DOHH2 (cell line): ENCODE measurements around the gene ELAVL3.

Source experiments
- H3F3A ChIP-seq: fragments of 200-600 bp; sonication (generic), shearing (Covaris generic); 2 replicates; pipeline ENCODE4 v1.6.0; 2016; ENCODE audit warnings: antibody characterized with exemption, mild to moderate bottlenecking; ENCODE audit not compliant: control insufficient read depth, insufficient read depth
- H3K27ac ChIP-seq: fragments of 200-600 bp; sonication (generic); 2 replicates; pipeline ENCODE4 v1.5.1; 2014; ENCODE audit warnings: low read depth, mild to moderate bottlenecking, low read length, moderate library complexity
- H3K27me3 ChIP-seq: fragments of 200-600 bp; sonication (generic); 2 replicates; pipeline ENCODE4 v1.6.1; 2014; ENCODE audit warnings: mild to moderate bottlenecking, low read length, mixed read lengths; ENCODE audit not compliant: control insufficient read depth
- H3K36me3 ChIP-seq: fragments of 200-600 bp; sonication (generic); 2 replicates; pipeline ENCODE4 v1.6.1; 2014; ENCODE audit warnings: mild to moderate bottlenecking, low read length, moderate library complexity, mixed read lengths; ENCODE audit not compliant: control insufficient read depth
- H3K4me1 ChIP-seq: fragments of 200-600 bp; sonication (generic); 2 replicates; pipeline ENCODE4 v1.6.1; 2014; ENCODE audit warnings: mild to moderate bottlenecking, low read length, mixed read lengths; ENCODE audit not compliant: control insufficient read depth
- H3K4me2 ChIP-seq: fragments of 200-600 bp; sonication (generic); 2 replicates; pipeline ENCODE4 v1.6.0; 2014; ENCODE audit warnings: mild to moderate bottlenecking, low read length, moderate library complexity
- H3K4me3 ChIP-seq: fragments of 200-600 bp; sonication (generic); 2 replicates; pipeline ENCODE4 v1.5.1; 2014; ENCODE audit warnings: mild to moderate bottlenecking, low read length, mixed read lengths
- H3K79me2 ChIP-seq: fragments of 200-600 bp; sonication (generic); 2 replicates; pipeline ENCODE4 v1.6.1; 2014; ENCODE audit warnings: mild to moderate bottlenecking, low read length, mixed read lengths; ENCODE audit not compliant: control insufficient read depth
- H3K9me2 ChIP-seq: fragments of 200-600 bp; sonication (generic); replicated peaks from 2 replicates; pipeline ENCODE4 v1.6.1; 2014; ENCODE audit warnings: mild to moderate bottlenecking, low read length, mixed read lengths; ENCODE audit not compliant: control insufficient read depth
- H3K9me3 ChIP-seq: fragments of 200-600 bp; sonication (generic); 2 replicates; pipeline ENCODE4 v1.6.1; 2014; ENCODE audit warnings: antibody characterized with exemption, low read length, mixed read lengths; ENCODE audit not compliant: control insufficient read depth, insufficient read depth
- H4K20me1 ChIP-seq: fragments of 200-600 bp; sonication (generic); 2 replicates; pipeline ENCODE4 v1.6.0; 2014; ENCODE audit warnings: low read depth, mild to moderate bottlenecking, antibody characterized with exemption, low read length, moderate library complexity; ENCODE audit not compliant: control insufficient read depth, insufficient read depth
- EZH2phosphoT487 ChIP-seq: fragments of 200-600 bp; sonication (generic); IDR thresholded peaks from 2 replicates; pipeline ENCODE4 v1.6.1; 2017; ENCODE audit warnings: borderline replicate concordance, mild to moderate bottlenecking, antibody characterized with exemption, low read length, moderate library complexity, mixed read lengths
- TF ChIP-seq, protein P1 (sequence below): fragments of 200-600 bp; sonication (generic); IDR thresholded peaks from one replicate; pipeline ENCODE4 v1.5.1; 2014; ENCODE audit warnings: antibody characterized with exemption, mild to moderate bottlenecking, low read depth, low read length; ENCODE audit not compliant: poor library complexity, severe bottlenecking

Gene ELAVL3

DNA sequence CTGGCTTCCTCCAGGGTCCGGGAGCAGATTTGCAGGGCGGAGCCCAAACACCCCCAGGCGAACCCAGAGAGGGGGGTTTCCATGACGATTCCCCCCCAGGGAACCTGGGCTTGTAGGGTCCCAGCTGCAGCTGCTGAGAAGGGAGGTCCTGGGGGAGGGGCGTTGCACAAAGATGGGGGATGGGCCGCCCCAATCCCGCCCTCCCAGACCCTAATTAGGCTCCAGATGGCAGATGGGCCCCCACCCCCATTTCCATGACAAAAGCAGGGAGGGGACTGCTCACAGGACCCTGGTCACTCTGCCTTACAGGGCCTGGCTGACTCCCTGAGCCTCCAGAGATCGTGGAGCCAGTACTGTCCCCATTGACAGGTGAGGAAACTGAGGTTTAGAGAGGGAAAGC, 15.2 kb downstream of the ELAVL3 start:
- Histone ChIP-seq H3K9me3 (no peaks in the 10 kb centered on the region), H3K4me3 (no peak overlapping the region), H4K20me1 (no peaks in the 10 kb centered on the region), H3K36me3 (no peaks in the 10 kb centered on the region), H3K27ac (no peak overlapping the region), H3K9me2 (no peaks in the 10 kb centered on the region), H3K4me2 (no peak overlapping the region), H3K4me1 (peaks cover 6% of the 10 kb centered on the region; the same call in 1 of the 2 replicates), H3K79me2 (no peaks in the 10 kb centered on the region), H3K27me3 (0 out of 2 replicates have a peak, but pooled peaks cover 3% of the 10 kb centered on the region), H3F3A (no peaks in the 10 kb centered on the region)
- TF ChIP-seq, protein P1, sequence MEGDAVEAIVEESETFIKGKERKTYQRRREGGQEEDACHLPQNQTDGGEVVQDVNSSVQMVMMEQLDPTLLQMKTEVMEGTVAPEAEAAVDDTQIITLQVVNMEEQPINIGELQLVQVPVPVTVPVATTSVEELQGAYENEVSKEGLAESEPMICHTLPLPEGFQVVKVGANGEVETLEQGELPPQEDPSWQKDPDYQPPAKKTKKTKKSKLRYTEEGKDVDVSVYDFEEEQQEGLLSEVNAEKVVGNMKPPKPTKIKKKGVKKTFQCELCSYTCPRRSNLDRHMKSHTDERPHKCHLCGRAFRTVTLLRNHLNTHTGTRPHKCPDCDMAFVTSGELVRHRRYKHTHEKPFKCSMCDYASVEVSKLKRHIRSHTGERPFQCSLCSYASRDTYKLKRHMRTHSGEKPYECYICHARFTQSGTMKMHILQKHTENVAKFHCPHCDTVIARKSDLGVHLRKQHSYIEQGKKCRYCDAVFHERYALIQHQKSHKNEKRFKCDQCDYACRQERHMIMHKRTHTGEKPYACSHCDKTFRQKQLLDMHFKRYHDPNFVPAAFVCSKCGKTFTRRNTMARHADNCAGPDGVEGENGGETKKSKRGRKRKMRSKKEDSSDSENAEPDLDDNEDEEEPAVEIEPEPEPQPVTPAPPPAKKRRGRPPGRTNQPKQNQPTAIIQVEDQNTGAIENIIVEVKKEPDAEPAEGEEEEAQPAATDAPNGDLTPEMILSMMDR: no peak
- no peak for TF ChIP-seq EZH2phosphoT487

DNA sequence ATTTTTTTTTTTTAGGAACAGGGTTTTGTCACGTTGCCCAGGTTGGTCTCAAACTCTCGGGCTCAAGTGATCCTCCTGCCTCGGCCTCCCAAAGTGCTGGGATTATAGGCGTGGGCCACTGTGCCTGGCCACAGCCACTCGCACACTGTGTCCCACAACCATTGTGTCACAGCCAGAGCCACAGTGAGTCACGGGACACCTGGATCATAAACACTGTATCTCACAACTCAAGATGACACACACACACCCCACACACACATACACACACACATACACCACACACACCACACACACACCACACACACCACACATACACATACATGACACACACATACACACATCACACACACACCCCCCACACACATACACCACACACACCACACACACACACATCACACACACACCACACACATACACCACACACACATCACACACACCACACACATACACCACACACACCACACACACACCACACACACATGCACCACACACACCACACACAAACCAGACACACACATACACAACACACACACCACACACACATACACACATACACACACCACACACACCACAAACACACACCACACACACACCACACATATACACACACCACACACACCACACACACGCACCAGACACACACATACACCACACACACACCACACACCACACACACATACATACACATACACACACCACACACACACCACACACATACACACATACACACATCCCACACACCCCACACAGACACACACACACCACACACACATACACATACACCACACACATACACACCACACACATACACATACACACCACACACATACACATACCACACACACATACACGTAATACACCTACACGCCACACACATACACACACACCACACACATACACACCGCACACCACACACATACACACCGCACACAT, 16.2 kb downstream of the ELAVL3 start:
- H3K9me2 ChIP-seq: no peaks in the 10 kb centered on the region
- peaks cover 6% of the 10 kb centered on the region; the same call in 1 of the 2 replicates for H3K4me1 ChIP-seq
- H3K79me2 ChIP-seq: no peaks in the 10 kb centered on the region
- 0 out of 2 replicates have a peak, but pooled peaks cover 3% of the 10 kb centered on the region for H3K27me3 ChIP-seq
- H3K4me2 ChIP-seq: no peak overlapping the region
- H4K20me1 ChIP-seq: no peaks in the 10 kb centered on the region
- no peak overlapping the region for H3K27ac ChIP-seq
- H3K9me3 ChIP-seq: no peaks in the 10 kb centered on the region
- no peak for TF ChIP-seq EZH2phosphoT487
- TF ChIP-seq, protein P1: no peak
- no peaks in the 10 kb centered on the region for H3F3A ChIP-seq
- H3K36me3 ChIP-seq: no peaks in the 10 kb centered on the region
- H3K4me3 ChIP-seq: no peak overlapping the region

DNA sequence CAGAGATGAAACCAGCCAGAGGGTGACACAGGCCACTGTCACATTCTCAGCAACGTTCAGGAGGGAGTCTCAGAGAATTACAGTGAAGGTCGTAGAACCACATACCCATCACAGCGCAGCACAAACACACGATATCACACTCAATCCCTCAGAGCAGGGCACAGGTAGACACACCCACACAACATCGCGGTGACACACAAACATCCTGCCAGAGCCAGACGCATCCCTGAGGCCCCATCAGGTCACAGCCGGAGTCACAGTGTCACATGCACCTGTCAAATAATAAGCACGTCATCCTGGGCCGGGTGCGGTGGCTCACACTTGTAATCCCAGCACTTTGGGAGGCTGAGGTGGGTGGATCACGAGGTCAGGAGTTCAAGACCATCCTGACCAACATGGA, 17.5 kb downstream of the ELAVL3 start:
- Histone ChIP-seq H3K4me1 (peaks cover 6% of the 10 kb centered on the region; the same call in 1 of the 2 replicates), H3K27ac (no peak overlapping the region), H3K9me2 (no peaks in the 10 kb centered on the region), H3K36me3 (no peaks in the 10 kb centered on the region), H4K20me1 (no peaks in the 10 kb centered on the region), H3K79me2 (no peaks in the 10 kb centered on the region), H3K9me3 (no peaks in the 10 kb centered on the region), H3F3A (no peaks in the 10 kb centered on the region), H3K27me3 (0 out of 2 replicates have a peak, but pooled peaks cover 3% of the 10 kb centered on the region), H3K4me2 (no peak overlapping the region), H3K4me3 (no peak overlapping the region)
- no peak for TF ChIP-seq EZH2phosphoT487
- TF ChIP-seq, protein P1: no peak
